GOT3 (cell line): Measurements from ENCODE around the gene PLSCR4.
A peak's percentile ranks its signal among the peaks of the same experiment; 100 is the strongest.

Experiments
- DNase-seq: peaks from one replicate; lab custom pipeline; 2025; ENCODE audit warnings: mixed read lengths; lab: John Stamatoyannopoulos, UW

The PLSCR4 gene

GRCh38 chr3:146191051-146191450 is 59.9 kb downstream of the PLSCR4 start:
- DNase-seq, result no peak

- DNase-seq, result no peak
Measured at GRCh38 chr3:146189519-146190173, 61.3 kb downstream of the PLSCR4 start.

- no peak for DNase-seq
Measured at GRCh38 chr3:146187334-146187950, 63.5 kb downstream of the PLSCR4 start.

GRCh38 chr3:146184241-146185015 is 66.5 kb downstream of the PLSCR4 start:
- DNase-seq, result no peak

- no peak for DNase-seq
Measured at GRCh38 chr3:146181216-146181615, 69.7 kb downstream of the PLSCR4 start.

- DNase-seq, result no peak
Measured at GRCh38 chr3:146180376-146180775, 70.5 kb downstream of the PLSCR4 start.

- DNase-seq, result no peak
Measured at GRCh38 chr3:146178006-146178689, 72.8 kb downstream of the PLSCR4 start.

GRCh38 chr3:146177519-146177918 is 73.4 kb downstream of the PLSCR4 start:
- peak; percentile 18 for DNase-seq

- no peak for DNase-seq
Measured at GRCh38 chr3:146177072-146177471, 73.8 kb downstream of the PLSCR4 start.

- DNase-seq, result no peak
Measured at GRCh38 chr3:146172586-146172985, 78.3 kb downstream of the PLSCR4 start.

GRCh38 chr3:146170591-146170990 is 80.3 kb downstream of the PLSCR4 start:
- no peak for DNase-seq

- DNase-seq, result no peak
Measured at GRCh38 chr3:146169891-146170290, 81.0 kb downstream of the PLSCR4 start.

- DNase-seq, result no peak
Measured at GRCh38 chr3:146166826-146167225, 84.1 kb downstream of the PLSCR4 start.

GRCh38 chr3:146166415-146166821 is 84.5 kb downstream of the PLSCR4 start:
- no peak for DNase-seq

- DNase-seq, result no peak
Measured at GRCh38 chr3:146165877-146166276, 85.0 kb downstream of the PLSCR4 start.

- DNase-seq, result no peak
Measured at GRCh38 chr3:146164971-146165769, 85.7 kb downstream of the PLSCR4 start.

GRCh38 chr3:146164506-146164905 is 86.4 kb downstream of the PLSCR4 start:
- no peak for DNase-seq

- no peak for DNase-seq
Measured at GRCh38 chr3:146164071-146164470, 86.8 kb downstream of the PLSCR4 start.

GRCh38 chr3:146163584-146163983 is 87.3 kb downstream of the PLSCR4 start:
- DNase-seq, result no peak

GRCh38 chr3:146162561-146162960 is 88.3 kb downstream of the PLSCR4 start:
- no peak for DNase-seq

GRCh38 chr3:146161663-146162002 is 89.3 kb downstream of the PLSCR4 start:
- no peak for DNase-seq
